GM19193 (cell line): ENCODE measurements around the gene PFN3.
A peak's percentile ranks its signal among the peaks of the same experiment; 100 is the strongest.

Source experiments
- POLR2A ChIP-seq: IDR thresholded peaks from 4 replicates; pipeline ENCODE4 v1.6.1; 2011; ENCODE audit not compliant: insufficient read depth, insufficient read length; ENCODE audit errors: extremely low read depth

Gene PFN3

GRCh38 chr5:177399997-177400868 lies at the start of gene PFN3:
Gene PFN3 (minus strand): TSS chr5:177400661. CDS start chr5:177400576, 85 bp downstream.
- no peak for TF ChIP-seq POLR2A

DNA sequence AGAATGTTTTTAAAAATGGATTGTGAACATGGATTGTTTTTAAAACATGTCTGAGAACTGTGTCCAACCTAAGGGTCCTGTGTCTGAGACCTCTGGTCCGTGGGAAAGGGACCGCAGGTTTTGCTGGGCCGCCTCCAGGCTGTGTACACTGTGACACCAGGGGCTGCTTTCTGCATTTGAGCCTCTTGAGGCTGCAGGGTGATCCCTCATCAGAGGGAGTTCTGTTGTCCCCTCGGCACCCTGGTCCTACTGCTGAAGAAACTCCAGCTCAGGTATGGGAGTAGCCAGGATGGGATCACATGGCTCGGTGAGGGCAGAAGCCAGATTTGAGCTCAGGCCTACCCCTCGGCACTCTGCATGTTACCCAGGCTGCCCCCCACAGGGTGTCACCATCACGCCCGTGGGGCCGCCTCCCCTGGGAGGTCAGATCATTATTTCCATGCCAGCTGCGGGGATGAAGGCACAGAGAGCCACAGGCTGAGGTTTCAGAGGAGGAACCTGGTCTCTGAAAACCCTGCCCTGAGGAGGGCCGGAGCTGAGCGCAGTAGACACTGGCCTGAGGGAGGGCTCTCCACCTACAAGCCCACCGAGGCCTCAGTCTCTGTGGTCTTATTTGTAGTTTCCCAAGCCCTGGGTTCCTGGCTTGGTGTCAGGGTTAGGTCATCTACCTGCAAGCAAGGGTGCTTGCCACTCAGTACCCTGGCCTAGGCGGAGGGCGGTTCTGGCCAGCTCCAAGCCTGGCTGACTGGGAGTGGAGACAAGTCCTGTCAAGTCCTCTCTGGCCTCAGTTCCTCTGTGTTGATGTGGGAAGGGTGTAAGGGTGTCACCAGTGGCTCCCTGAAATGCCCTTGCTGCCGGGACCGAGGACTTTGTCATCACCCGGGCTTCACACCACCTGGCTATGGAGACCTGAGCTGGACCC lies 48.9 kb upstream of the PFN3 start:
- TF ChIP-seq POLR2A, result peak; percentile 34

DNA sequence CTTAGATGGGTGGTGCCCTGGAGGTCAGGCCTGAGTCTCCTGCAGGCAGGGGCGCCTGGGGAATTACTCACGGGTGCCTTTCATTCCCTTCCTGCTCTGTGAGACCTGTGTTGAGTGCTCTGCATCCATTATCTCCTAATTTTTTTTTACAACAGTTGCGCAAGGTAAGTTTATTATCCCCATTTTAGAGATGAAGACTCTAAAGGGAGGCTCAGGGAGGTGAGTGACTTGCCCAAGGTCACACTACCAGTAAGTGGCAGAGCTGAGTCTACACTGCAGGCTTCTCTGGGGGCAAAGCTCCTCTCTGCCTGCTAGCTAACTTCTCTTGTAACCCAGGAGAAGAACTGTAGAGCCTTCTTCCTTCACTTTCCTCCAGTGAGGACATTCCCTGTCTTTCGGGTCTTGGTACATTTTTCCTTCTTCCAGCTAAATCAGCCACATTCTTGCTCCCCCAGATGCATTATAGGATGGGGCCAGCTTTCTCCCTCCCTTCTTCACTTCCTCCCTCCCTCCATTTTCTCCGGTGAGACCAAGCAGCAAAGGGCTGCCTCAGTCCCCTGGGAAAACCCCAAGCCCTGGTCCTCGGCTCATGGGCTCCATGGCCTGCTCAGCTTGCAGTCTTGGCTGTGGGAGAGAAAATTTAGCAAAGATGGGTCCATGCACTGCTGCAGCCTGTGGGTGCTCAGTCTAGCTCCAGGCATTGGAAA lies 47.9 kb upstream of the PFN3 start:
- no peak for TF ChIP-seq POLR2A

- TF ChIP-seq POLR2A, result no peak
Measured at GRCh38 chr5:177447611-177448243, 47.3 kb upstream of the PFN3 start.

DNA sequence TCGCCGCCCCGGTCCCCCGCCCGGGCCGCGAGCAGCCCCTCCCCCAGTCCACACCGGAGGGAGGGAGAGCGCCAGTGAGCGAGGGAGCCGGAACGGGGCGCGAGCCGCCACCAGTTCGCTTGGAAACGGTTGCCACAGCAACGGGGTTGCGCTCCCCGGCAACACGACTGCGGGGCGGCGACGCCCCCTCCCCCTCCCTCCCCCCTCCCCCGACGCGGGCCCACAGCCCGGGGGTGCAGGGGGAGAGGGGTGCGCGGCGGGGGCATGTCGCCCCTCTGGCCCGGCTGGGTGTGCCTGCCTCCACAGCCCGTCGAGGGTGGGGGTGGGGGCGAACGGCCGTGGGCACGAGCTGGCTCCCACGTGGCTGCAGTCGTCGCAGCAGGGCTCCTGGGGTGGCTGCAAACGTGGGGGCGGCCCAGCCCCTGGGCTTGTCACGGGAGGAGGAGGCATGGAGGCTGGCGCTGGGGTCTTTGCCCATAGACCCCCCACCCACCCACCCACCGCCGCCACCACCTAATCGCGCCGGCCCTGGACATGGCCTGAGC lies 46.7 kb upstream of the PFN3 start:
- TF ChIP-seq POLR2A, result peak; percentile 1

GRCh38 chr5:177446200-177447065 lies 46.0 kb upstream of the PFN3 start, which contains the start of gene PRR7:
Gene PRR7 (plus strand): TSS chr5:177446814. CDS start chr5:177455068, 8,254 bp downstream.
- TF ChIP-seq POLR2A, result peak; percentile 81

GRCh38 chr5:177445917-177446199 lies 45.4 kb upstream of the PFN3 start:
- TF ChIP-seq POLR2A, result no peak

- TF ChIP-seq POLR2A, result peak; percentile 43
Measured at GRCh38 chr5:177445052-177445916, 44.8 kb upstream of the PFN3 start.

GRCh38 chr5:177444106-177445051 lies 43.9 kb upstream of the PFN3 start:
- no peak for TF ChIP-seq POLR2A

- peak; percentile 27 for TF ChIP-seq POLR2A
Measured at GRCh38 chr5:177443144-177443983, 42.9 kb upstream of the PFN3 start.
